ENCODE data around the gene ATP8A2. TPM values are rescaled to one million over a fixed set of nuclear protein-coding genes. Genes with fewer than 3 reads are reported as not detected.

ATP8A2 gene
- total RNA-seq, 1 donor from 2014 or later = 3.4 TPM

GRCh38 chr13:26010487-26011207 is 638.9 kb downstream of the ATP8A2 start:
- no peak for DNase-seq (ENCODE audit: low read depth, low spot score)
- Mint-ChIP-seq H3K27me3 (ENCODE audit: low read depth) (no peaks in the 10 kb centered on the region), H3K4me1 (no peaks in the 10 kb centered on the region), H3K9me3 (peaks cover 5% of the 10 kb centered on the region), H3K27ac (ENCODE audit: unreplicated experiment) (no peak overlapping the region), H3K4me3 (no peak overlapping the region), H3K36me3 (ENCODE audit: low read depth) (no peaks in the 10 kb centered on the region)
- TF ChIP-seq CTCF (conservative IDR thresholded peaks at IDR 0.05) = no peak

GRCh38 chr13:26011208-26011573 is 639.4 kb downstream of the ATP8A2 start:
- Mint-ChIP-seq H3K36me3 (ENCODE audit: low read depth) (no peaks in the 10 kb centered on the region), H3K9me3 (peaks cover 5% of the 10 kb centered on the region), H3K27me3 (ENCODE audit: low read depth) (no peaks in the 10 kb centered on the region), H3K27ac (ENCODE audit: unreplicated experiment) (no peak overlapping the region), H3K4me3 (no peak overlapping the region), H3K4me1 (no peaks in the 10 kb centered on the region)
- TF ChIP-seq CTCF (conservative IDR thresholded peaks at IDR 0.05) = no peak
- DNase-seq (ENCODE audit: low read depth, low spot score) = no peak

GRCh38 chr13:26011996-26012821 is 640.4 kb downstream of the ATP8A2 start:
- no peaks in the 10 kb centered on the region for H3K4me1 Mint-ChIP-seq
- no peaks in the 10 kb centered on the region for H3K36me3 Mint-ChIP-seq (ENCODE audit: low read depth)
- H3K27ac Mint-ChIP-seq (ENCODE audit: unreplicated experiment) = no peak overlapping the region
- H3K9me3 Mint-ChIP-seq = peaks cover 5% of the 10 kb centered on the region
- no peaks in the 10 kb centered on the region for H3K27me3 Mint-ChIP-seq (ENCODE audit: low read depth)
- no peak for DNase-seq (ENCODE audit: low read depth, low spot score)
- no peak for TF ChIP-seq CTCF (conservative IDR thresholded peaks at IDR 0.05)
- H3K4me3 Mint-ChIP-seq = no peak overlapping the region

GRCh38 chr13:26012995-26013394 is 641.2 kb downstream of the ATP8A2 start:
- Mint-ChIP-seq H3K4me1 (no peaks in the 10 kb centered on the region), H3K9me3 (peaks cover 5% of the 10 kb centered on the region)

More at GRCh38 chr13:26012995-26013394, 641.2 kb downstream of the ATP8A2 start:
- Mint-ChIP-seq H3K27me3 (ENCODE audit: low read depth) (no peaks in the 10 kb centered on the region), H3K36me3 (ENCODE audit: low read depth) (no peaks in the 10 kb centered on the region), H3K4me3 (no peak overlapping the region), H3K27ac (ENCODE audit: unreplicated experiment) (no peak overlapping the region)
- TF ChIP-seq CTCF (conservative IDR thresholded peaks at IDR 0.05) = no peak
- no peak for DNase-seq (ENCODE audit: low read depth, low spot score)
